ENCODE results near the gene ATP5MC3.

Gene ATP5MC3

GRCh38 chr2:175131252-175131651 lies 50.3 kb downstream of the ATP5MC3 start:
- no peak overlapping the region for H3K27ac Mint-ChIP-seq
- H3K4me3 Mint-ChIP-seq: no peak overlapping the region
- H3K27me3 Mint-ChIP-seq (ENCODE audit: low read depth): no peaks in the 10 kb centered on the region
- H3K4me1 Mint-ChIP-seq: no peaks in the 10 kb centered on the region
- peaks cover 70% of the 10 kb centered on the region for H3K36me3 Mint-ChIP-seq (ENCODE audit: low read depth)
- H3K9me3 Mint-ChIP-seq: no peaks in the 10 kb centered on the region
- TF ChIP-seq CTCF (IDR thresholded peaks at IDR 0.05; ENCODE audit: unreplicated experiment in 3 of 3): no peak

GRCh38 chr2:175126661-175127060 lies 54.8 kb downstream of the ATP5MC3 start:
- no peaks in the 10 kb centered on the region for H3K9me3 Mint-ChIP-seq
- H3K4me1 Mint-ChIP-seq: no peaks in the 10 kb centered on the region
- H3K27me3 Mint-ChIP-seq (ENCODE audit: low read depth): no peaks in the 10 kb centered on the region
- H3K4me3 Mint-ChIP-seq: no peak overlapping the region
- TF ChIP-seq CTCF (IDR thresholded peaks at IDR 0.05; ENCODE audit: unreplicated experiment in 3 of 3): no peak
- H3K36me3 Mint-ChIP-seq (ENCODE audit: low read depth): peaks cover 53% of the 10 kb centered on the region
- no peak overlapping the region for H3K27ac Mint-ChIP-seq
